Ovary (tissue), 3 donors: ENCODE results near the gene TRIM46.

Experiments used
- CTCF ChIP-seq, 3 donors: fragments of 450-650 bp in 2 of 3; fragments of 200-600 bp in 1 of 3; IDR thresholded peaks; one replicate each; pipeline versions ENCODE4 v1.5.1 to v1.8.0; 2016 to 2022; ENCODE audit warnings: antibody characterized with exemption in 3 of 3, mild to moderate bottlenecking in 1 of 3
- EP300 ChIP-seq: sonication (generic); formaldehyde crosslinking; IDR thresholded peaks from one replicate; pipeline ENCODE4 v1.6.1; 2017; ENCODE audit warnings: antibody characterized with exemption
- POLR2A ChIP-seq: fragments of 450-650 bp; IDR thresholded peaks from one replicate; pipeline ENCODE4 v1.6.1; 2017; ENCODE audit warnings: antibody characterized with exemption, mild to moderate bottlenecking, moderate library complexity
- donor health status: DM: no; HTN: no; CAD: no.

- TF ChIP-seq CTCF (IDR thresholded peaks at IDR 0.05) = peak in 2 of 3 donors; percentile 19 to 29
- peak; percentile 75 for TF ChIP-seq POLR2A
- TF ChIP-seq EP300 = peak; percentile 25
These were observed 35.1 kb downstream of the TRIM46 start, which contains the start of gene MTX1 for GRCh38 chr1:155208541-155209311.
